ENCODE measurements around the gene TRMT5.

The TRMT5 gene

DNA sequence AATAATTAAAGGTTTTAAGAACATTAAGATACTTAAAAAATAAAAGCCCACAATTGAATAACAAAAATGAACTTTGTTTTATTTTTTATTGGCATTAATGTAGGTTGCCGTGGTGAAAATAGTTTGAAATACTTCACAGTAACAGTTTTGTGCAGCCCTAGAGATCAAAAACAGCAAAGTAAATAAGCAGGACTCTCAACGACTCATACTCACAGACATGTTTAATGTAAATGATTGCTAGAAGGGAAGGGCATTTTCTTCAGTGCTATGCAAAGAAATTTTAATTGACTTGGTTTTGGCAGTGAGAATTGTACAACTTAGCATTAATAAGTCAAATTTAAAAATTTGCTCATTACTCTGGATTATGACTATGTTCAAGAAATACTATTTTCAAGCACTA lies 16.0 kb downstream of the TRMT5 start:
- H3K27me3 ChIP-seq (ENCODE audit: control insufficient read depth, insufficient read depth, low read length): no peaks in the 10 kb centered on the region
- H3K36me3 ChIP-seq (ENCODE audit: control insufficient read depth, insufficient read depth, low read length): no peaks in the 10 kb centered on the region
- no peak overlapping the region for H3K27ac ChIP-seq (ENCODE audit: low read depth, low read length)
- H3K9me3 ChIP-seq (ENCODE audit: control insufficient read depth, insufficient read depth, low read length): no peaks in the 10 kb centered on the region
- no peak overlapping the region for H3K4me3 ChIP-seq (ENCODE audit: low read depth, low read length)
- H3K4me1 ChIP-seq (ENCODE audit: control insufficient read depth, insufficient read depth, low read length): no peaks in the 10 kb centered on the region
- H3K9ac ChIP-seq (ENCODE audit: low read depth, low read length): no peak overlapping the region

DNA sequence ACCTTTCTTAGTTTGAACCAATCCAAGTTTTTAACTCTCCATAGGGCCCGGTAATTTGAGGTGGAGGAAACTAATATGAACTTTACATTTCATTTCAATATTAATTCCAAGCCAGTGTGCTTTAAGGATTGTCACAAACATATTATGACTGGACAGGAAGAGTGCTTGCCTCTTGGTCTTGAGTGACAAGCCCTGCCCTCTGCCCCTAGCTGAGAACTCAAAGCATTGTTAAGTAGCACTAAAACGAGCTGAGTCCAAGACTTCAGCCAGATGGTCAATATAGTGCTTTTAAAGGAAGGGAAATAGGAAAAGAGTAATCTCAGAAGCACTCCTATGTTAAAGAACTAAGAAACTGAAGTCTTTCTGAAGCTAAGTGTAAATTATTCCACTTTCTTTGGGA lies 17.1 kb downstream of the TRMT5 start:
- no peaks in the 10 kb centered on the region for H3K4me1 ChIP-seq (ENCODE audit: control insufficient read depth, insufficient read depth, low read length)
- no peak overlapping the region for H3K27ac ChIP-seq (ENCODE audit: low read depth, low read length)
- H3K9ac ChIP-seq (ENCODE audit: low read depth, low read length): no peak overlapping the region

DNA sequence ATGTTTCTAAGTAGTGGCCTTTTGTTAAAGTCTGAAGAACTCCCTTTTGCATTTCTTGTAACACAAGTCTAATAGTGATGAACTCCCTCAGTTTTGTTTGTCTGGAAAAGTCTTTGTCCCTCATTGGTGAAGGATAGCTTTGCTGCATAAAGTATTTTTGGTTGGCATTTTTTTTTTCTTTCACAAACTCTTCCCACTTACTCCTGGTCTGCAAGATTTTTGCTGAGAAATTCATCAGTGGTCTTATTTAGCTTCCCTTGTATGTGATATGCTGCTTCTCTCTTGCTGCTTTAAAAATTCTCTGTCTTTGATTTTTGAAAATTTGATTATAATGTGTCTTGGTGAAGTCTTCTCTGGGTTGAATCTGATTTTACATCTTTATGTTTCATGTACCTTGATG lies 22.7 kb downstream of the TRMT5 start:
- H3K4me3 ChIP-seq (ENCODE audit: low read depth, low read length): no peak overlapping the region

More for the DNA sequence above, 17.1 kb downstream of the TRMT5 start:
- Histone ChIP-seq H3K36me3 (ENCODE audit: control insufficient read depth, insufficient read depth, low read length) (no peaks in the 10 kb centered on the region), H3K9me3 (ENCODE audit: control insufficient read depth, insufficient read depth, low read length) (no peaks in the 10 kb centered on the region), H3K27me3 (ENCODE audit: control insufficient read depth, insufficient read depth, low read length) (no peaks in the 10 kb centered on the region), H3K4me3 (ENCODE audit: low read depth, low read length) (no peak overlapping the region)

GRCh38 chr14:60956632-60957031 lies 24.2 kb downstream of the TRMT5 start:
- Histone ChIP-seq H3K27me3 (ENCODE audit: control insufficient read depth, insufficient read depth, low read length) (no peaks in the 10 kb centered on the region), H3K9me3 (ENCODE audit: control insufficient read depth, insufficient read depth, low read length) (peaks cover 21% of the 10 kb centered on the region), H3K9ac (ENCODE audit: low read depth, low read length) (no peak overlapping the region), H3K36me3 (ENCODE audit: control insufficient read depth, insufficient read depth, low read length) (no peaks in the 10 kb centered on the region; the same call in 1 of the 2 replicates), H3K4me1 (ENCODE audit: control insufficient read depth, insufficient read depth, low read length) (peaks cover 4% of the 10 kb centered on the region; the same call in 1 of the 2 replicates), H3K4me3 (ENCODE audit: low read depth, low read length) (no peak overlapping the region), H3K27ac (ENCODE audit: low read depth, low read length) (no peak overlapping the region)

More for the DNA sequence above, 22.7 kb downstream of the TRMT5 start:
- no peak overlapping the region for H3K9ac ChIP-seq (ENCODE audit: low read depth, low read length)
- peaks cover 21% of the 10 kb centered on the region for H3K9me3 ChIP-seq (ENCODE audit: control insufficient read depth, insufficient read depth, low read length)
- H3K4me1 ChIP-seq (ENCODE audit: control insufficient read depth, insufficient read depth, low read length): peaks cover 4% of the 10 kb centered on the region; the same call in 1 of the 2 replicates
- H3K27ac ChIP-seq (ENCODE audit: low read depth, low read length): no peak overlapping the region
- no peaks in the 10 kb centered on the region for H3K27me3 ChIP-seq (ENCODE audit: control insufficient read depth, insufficient read depth, low read length)
- H3K36me3 ChIP-seq (ENCODE audit: control insufficient read depth, insufficient read depth, low read length): no peaks in the 10 kb centered on the region; the same call in 1 of the 2 replicates

GRCh38 chr14:60956202-60956601 lies 24.7 kb downstream of the TRMT5 start:
- Histone ChIP-seq H3K27ac (ENCODE audit: low read depth, low read length) (no peak overlapping the region), H3K36me3 (ENCODE audit: control insufficient read depth, insufficient read depth, low read length) (no peaks in the 10 kb centered on the region; the same call in 1 of the 2 replicates), H3K4me1 (ENCODE audit: control insufficient read depth, insufficient read depth, low read length) (peaks cover 4% of the 10 kb centered on the region; the same call in 1 of the 2 replicates), H3K9ac (ENCODE audit: low read depth, low read length) (no peak overlapping the region), H3K4me3 (ENCODE audit: low read depth, low read length) (no peak overlapping the region), H3K27me3 (ENCODE audit: control insufficient read depth, insufficient read depth, low read length) (no peaks in the 10 kb centered on the region), H3K9me3 (ENCODE audit: control insufficient read depth, insufficient read depth, low read length) (peaks cover 21% of the 10 kb centered on the region)

DNA sequence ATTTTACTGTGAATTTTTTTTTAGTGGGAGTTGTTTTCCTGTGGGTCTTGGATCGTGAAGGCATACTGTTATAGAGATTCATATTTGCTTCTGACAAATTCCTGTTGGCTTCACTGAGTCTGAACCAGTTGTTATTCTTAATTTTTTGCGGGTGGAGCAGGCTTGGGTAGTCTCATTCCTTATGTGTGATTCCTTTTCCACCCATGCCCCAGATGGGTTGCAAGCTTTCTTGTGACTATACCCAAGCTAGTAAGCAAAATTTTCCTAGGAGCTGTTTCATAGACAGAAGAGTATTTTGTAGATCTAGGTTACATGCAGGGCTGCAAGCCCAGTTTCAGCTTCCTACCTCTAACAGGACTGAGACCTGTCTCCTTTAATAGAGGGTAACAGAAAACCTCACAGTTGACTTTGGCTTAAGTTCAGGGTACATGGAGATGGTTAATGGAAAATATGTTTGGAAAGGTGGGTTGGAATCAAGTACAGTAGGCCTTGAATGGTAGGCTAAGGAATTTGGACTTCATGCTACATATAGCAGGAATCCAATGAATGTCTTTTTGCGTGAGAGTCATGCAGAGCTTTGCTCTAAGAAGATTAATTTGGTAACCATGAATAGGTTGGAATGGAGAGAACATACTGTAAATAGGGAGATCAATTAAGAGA lies 29.0 kb downstream of the TRMT5 start:
- Histone ChIP-seq H3K27ac (ENCODE audit: low read depth, low read length) (no peak overlapping the region), H3K4me1 (ENCODE audit: control insufficient read depth, insufficient read depth, low read length) (peaks cover 4% of the 10 kb centered on the region; the same call in 1 of the 2 replicates), H3K9ac (ENCODE audit: low read depth, low read length) (no peak overlapping the region), H3K4me3 (ENCODE audit: low read depth, low read length) (no peak overlapping the region), H3K9me3 (ENCODE audit: control insufficient read depth, insufficient read depth, low read length) (peaks cover 7% of the 10 kb centered on the region; the same call in 1 of the 2 replicates), H3K36me3 (ENCODE audit: control insufficient read depth, insufficient read depth, low read length) (no peaks in the 10 kb centered on the region; the same call in 1 of the 2 replicates), H3K27me3 (ENCODE audit: control insufficient read depth, insufficient read depth, low read length) (no peaks in the 10 kb centered on the region)

- no peak overlapping the region for H3K4me3 ChIP-seq (ENCODE audit: low read depth, low read length)
- H3K36me3 ChIP-seq (ENCODE audit: control insufficient read depth, insufficient read depth, low read length): no peaks in the 10 kb centered on the region
- H3K27me3 ChIP-seq (ENCODE audit: control insufficient read depth, insufficient read depth, low read length): no peaks in the 10 kb centered on the region
- H3K9ac ChIP-seq (ENCODE audit: low read depth, low read length): no peak overlapping the region
- peaks cover 3% of the 10 kb centered on the region; the same call in 1 of the 2 replicates for H3K4me1 ChIP-seq (ENCODE audit: control insufficient read depth, insufficient read depth, low read length)
- no peak overlapping the region for H3K27ac ChIP-seq (ENCODE audit: low read depth, low read length)
- no peaks in the 10 kb centered on the region for H3K9me3 ChIP-seq (ENCODE audit: control insufficient read depth, insufficient read depth, low read length)
Observed at GRCh38 chr14:60946773-60947172, 34.1 kb downstream of the TRMT5 start.

- Histone ChIP-seq H3K4me3 (ENCODE audit: low read depth, low read length) (no peak overlapping the region), H3K36me3 (ENCODE audit: control insufficient read depth, insufficient read depth, low read length) (no peaks in the 10 kb centered on the region), H3K27ac (ENCODE audit: low read depth, low read length) (no peak overlapping the region), H3K27me3 (ENCODE audit: control insufficient read depth, insufficient read depth, low read length) (no peaks in the 10 kb centered on the region), H3K9ac (ENCODE audit: low read depth, low read length) (no peak overlapping the region), H3K9me3 (ENCODE audit: control insufficient read depth, insufficient read depth, low read length) (no peaks in the 10 kb centered on the region), H3K4me1 (ENCODE audit: control insufficient read depth, insufficient read depth, low read length) (peaks cover 3% of the 10 kb centered on the region; the same call in 1 of the 2 replicates)
Observed at GRCh38 chr14:60945984-60946383, 34.9 kb downstream of the TRMT5 start.

DNA sequence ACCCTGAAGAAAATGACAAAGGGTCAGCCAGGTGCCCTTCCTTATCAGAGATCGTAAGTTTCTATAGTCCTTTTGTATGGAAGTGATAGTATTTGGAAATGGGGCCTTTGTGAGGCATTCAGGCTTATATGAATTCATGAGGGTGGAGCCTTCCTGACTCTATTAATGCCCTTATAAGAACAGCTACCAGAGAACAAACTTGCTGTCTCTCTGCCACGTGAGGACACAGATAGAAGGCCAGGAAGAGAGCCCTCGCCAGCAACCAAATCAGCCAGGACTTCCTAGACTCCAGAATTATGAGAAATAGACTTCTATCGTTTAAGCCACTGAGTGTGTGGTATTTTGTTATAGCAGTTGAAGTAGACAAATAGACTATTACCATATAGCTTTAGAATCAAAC lies 36.7 kb downstream of the TRMT5 start:
- Histone ChIP-seq H3K9me3 (ENCODE audit: control insufficient read depth, insufficient read depth, low read length) (no peaks in the 10 kb centered on the region), H3K27ac (ENCODE audit: low read depth, low read length) (no peak overlapping the region)

GRCh38 chr14:60943637-60944032 lies 37.2 kb downstream of the TRMT5 start:
- H3K36me3 ChIP-seq (ENCODE audit: control insufficient read depth, insufficient read depth, low read length): no peaks in the 10 kb centered on the region
- no peaks in the 10 kb centered on the region for H3K9me3 ChIP-seq (ENCODE audit: control insufficient read depth, insufficient read depth, low read length)
- peaks cover 3% of the 10 kb centered on the region; the same call in 1 of the 2 replicates for H3K4me1 ChIP-seq (ENCODE audit: control insufficient read depth, insufficient read depth, low read length)
- no peak overlapping the region for H3K9ac ChIP-seq (ENCODE audit: low read depth, low read length)
- H3K4me3 ChIP-seq (ENCODE audit: low read depth, low read length): no peak overlapping the region
- no peak overlapping the region for H3K27ac ChIP-seq (ENCODE audit: low read depth, low read length)
- H3K27me3 ChIP-seq (ENCODE audit: control insufficient read depth, insufficient read depth, low read length): no peaks in the 10 kb centered on the region

More for the DNA sequence above, 36.7 kb downstream of the TRMT5 start:
- peaks cover 3% of the 10 kb centered on the region; the same call in 1 of the 2 replicates for H3K4me1 ChIP-seq (ENCODE audit: control insufficient read depth, insufficient read depth, low read length)
- no peak overlapping the region for H3K9ac ChIP-seq (ENCODE audit: low read depth, low read length)
- H3K4me3 ChIP-seq (ENCODE audit: low read depth, low read length): no peak overlapping the region
- H3K27me3 ChIP-seq (ENCODE audit: control insufficient read depth, insufficient read depth, low read length): no peaks in the 10 kb centered on the region
- no peaks in the 10 kb centered on the region for H3K36me3 ChIP-seq (ENCODE audit: control insufficient read depth, insufficient read depth, low read length)

GRCh38 chr14:60935319-60935718 lies 45.6 kb downstream of the TRMT5 start:
- Histone ChIP-seq H3K27ac (ENCODE audit: low read depth, low read length) (no peak overlapping the region), H3K9ac (ENCODE audit: low read depth, low read length) (no peak overlapping the region), H3K9me3 (ENCODE audit: control insufficient read depth, insufficient read depth, low read length) (no peaks in the 10 kb centered on the region), H3K36me3 (ENCODE audit: control insufficient read depth, insufficient read depth, low read length) (no peaks in the 10 kb centered on the region), H3K4me3 (ENCODE audit: low read depth, low read length) (no peak overlapping the region), H3K27me3 (ENCODE audit: control insufficient read depth, insufficient read depth, low read length) (no peaks in the 10 kb centered on the region), H3K4me1 (ENCODE audit: control insufficient read depth, insufficient read depth, low read length) (peaks cover 9% of the 10 kb centered on the region)

Data from HUES48 (cell line).